NCI-H2171 (cell line): Measurements from ENCODE around the gene EPB41L4B.
"Not testable (repeated sequence)": the region's sequence is repeated elsewhere in the genome, so short reads cannot be mapped to it uniquely, and the experiment has no call there.

Experiments
- DNase-seq: peaks from one replicate; lab custom pipeline; 2025; lab: John Stamatoyannopoulos, UW

Gene EPB41L4B

DNA sequence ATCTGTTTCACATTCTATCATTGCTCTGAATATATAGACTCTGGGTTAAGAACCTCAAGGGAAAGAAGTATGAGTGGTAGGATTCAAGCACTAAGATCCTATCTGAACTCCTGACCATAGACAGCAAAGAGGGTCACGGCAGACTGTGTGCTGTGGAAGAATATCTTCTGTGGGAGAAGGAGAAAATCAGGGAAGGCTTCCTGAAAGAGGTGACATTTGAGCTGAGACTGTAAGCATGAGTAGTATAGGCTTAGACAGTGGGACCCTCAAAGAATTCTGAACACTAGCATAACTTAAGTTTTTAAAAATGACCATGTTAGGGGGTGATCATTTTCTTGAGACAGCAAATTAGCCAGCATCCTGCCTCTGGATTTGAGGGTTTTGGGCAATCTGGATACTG is 157.7 kb downstream of the EPB41L4B start:
- DNase-seq = no peak

DNA sequence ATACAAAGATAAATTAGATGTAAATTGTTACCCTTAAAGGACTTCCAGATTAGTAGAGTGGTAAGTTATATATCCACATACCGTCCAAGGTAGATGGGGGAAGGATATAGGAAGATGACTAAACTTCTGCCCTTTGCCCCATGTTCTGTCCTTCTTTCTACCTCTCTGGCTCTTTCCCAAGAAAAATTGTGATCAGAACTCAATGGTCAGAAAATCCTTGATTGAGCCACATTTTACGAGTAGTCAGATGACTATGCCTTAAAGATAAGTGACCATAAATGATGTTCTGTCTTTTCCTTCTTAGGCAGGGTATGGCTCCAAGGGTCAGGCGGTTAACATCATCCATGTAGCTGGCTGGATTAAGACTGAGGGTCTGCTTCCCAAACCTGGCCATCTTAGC is 158.2 kb downstream of the EPB41L4B start:
- DNase-seq = no peak

DNA sequence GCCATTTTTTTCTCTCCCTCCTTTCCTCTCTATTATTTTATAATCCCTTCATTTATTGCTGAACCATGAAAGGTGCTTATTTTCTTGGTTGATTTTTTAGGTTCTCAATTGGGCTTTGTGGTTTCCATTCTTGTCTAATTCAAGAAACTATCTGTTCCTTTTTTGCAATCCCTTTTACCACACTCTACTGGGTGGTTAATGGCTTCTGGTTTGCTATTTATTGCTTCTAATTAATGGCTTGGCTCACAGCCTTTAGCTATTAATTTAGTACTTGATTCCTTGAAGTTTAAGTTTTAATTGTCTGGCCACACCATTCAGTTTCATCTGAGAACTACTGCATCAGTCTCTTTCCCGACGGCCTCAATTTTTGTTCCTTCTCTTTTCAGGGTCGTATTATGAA is 159.4 kb downstream of the EPB41L4B start:
- no peak for DNase-seq

DNA sequence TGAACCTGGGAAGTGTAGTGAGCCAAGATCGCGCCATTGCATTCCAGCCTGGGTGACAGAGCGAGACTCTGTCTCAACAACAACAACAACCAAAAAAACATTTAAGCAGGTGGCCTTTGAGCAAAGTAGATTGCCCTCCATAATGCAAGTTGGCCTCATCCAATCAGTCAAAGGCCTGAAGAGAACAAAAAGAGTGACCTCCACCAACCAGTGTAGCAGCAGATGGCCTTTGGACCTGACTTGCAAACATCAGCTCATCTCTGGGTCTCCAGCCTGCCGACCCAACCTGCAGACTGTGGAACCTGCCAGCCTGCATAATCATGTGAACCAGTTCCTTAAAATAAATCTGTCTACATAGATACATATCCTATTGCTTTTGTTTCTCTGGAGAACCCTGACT is 161.3 kb downstream of the EPB41L4B start:
- no peak for DNase-seq

DNA sequence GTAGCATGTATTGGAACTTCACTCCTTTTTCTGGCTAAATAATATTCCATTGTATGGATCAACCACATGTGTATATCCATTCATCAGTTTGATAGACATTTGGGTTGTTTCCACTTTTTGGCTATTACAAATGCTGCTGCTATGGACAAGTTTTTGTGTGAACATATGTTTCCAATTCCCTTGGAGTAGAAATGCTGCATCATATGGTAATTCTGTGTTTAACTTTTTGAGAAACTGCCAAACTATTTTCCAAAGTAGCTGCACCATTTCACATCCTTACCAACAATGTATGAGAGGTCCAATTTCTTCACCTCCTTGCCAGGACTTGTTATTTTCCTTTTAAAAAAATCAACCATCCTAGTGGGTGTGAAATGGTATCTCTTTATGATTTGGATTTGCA is 162.2 kb downstream of the EPB41L4B start:
- no peak for DNase-seq

DNA sequence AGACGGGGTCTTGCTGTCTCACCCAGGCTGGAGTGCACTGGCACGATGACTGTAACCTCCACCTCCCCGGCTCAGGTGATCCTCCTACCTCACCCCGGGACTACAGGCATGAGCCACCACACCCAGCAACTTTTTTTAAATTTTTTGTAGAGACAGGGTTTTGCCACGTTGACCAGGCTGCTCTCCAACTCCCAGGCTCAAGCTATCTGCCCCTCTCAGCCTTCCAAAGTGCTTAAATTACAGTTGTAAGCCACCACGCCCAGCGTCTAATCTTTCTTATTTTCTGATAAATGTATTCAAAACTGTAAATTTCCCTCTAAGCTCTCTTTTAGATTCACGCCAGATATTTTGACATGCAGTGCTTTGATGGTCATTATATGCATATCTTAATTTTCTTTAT is 164.2 kb downstream of the EPB41L4B start:
- DNase-seq = no peak

DNA sequence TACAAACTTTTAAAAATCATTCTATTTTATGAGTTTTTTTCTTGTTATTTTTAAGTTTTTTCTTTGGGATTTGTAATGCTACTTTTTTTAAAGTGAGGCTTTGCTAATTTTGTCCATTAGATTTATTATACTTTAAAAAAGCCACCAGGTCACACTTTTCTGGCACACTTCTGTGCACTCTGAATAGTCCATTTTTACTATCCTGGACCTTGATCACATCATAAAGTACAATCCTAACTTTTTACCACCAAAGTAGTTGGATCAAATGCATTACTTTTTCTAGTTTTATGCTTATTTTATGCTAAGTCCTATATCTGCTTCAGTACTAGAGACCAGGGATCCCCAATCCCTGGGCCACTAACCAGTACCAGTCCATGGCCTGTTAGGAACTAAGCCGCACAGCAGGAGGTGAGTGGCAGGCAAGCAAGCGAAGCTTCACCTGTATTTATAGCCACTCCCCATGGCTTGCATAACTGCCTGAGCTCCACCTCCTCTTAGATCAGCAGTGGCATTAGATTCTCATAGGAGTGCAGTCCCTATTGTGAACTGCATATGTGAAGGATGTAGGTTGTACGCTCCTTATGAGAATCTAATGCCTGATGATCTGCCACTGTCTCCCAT is 169.8 kb downstream of the EPB41L4B start:
- DNase-seq = no peak

DNA sequence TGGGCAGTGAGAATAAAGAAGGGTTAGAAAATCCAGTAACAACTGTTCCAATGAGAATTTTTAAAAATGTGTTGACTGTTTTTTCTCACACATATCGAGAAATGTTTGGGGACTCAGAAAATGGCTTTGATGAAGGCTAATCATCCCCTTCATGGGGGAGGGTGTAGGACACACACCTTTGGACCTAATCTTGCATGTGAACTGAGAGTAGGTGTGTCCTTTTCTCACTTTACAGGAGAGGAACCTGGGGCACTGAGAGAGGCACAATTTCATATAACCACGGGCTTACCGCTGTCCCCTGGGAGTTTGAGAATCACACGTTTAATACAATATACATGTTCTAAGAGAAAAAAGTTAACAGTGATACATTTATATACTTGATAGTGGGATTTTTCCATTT is 171.1 kb downstream of the EPB41L4B start:
- DNase-seq = no peak

DNA sequence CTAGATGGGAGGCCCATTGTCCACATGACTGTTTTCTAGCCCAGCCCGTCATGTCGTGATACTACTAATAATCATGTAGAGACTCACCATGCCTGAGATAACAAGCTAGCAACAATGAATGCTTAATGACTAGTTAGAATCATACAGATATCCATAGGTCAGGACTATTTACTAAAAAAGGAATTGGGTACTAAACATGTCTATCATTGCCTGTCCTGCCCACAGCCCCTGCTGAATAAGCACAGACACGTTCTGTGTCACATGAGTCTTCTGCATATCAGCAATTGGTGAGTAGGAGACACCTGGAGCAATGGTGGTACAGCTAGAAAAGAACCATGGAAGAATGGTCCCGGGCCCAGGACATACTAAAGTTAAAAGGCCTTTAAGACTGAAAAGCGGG is 171.8 kb downstream of the EPB41L4B start:
- DNase-seq = no peak

DNA sequence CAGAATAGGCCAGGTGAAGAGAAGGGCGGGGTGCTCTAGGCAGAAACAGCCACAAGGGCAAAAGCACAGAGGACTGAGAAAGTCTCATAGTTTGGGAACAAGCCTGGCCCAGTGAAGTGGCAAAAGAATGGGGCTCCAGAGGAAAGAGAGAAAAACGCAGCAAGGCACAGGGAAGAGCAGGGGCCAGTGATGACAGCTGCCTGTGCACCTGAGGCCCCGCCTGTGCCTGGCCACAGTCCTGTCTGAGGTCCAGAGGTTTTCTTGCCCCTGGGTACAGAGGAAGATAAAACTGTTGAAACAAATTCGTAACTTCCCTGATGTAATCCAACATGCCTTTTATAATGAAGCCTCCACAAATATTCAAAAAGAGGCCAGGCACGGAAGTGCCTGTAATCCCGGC is 175.8 kb downstream of the EPB41L4B start:
- no peak for DNase-seq

DNA sequence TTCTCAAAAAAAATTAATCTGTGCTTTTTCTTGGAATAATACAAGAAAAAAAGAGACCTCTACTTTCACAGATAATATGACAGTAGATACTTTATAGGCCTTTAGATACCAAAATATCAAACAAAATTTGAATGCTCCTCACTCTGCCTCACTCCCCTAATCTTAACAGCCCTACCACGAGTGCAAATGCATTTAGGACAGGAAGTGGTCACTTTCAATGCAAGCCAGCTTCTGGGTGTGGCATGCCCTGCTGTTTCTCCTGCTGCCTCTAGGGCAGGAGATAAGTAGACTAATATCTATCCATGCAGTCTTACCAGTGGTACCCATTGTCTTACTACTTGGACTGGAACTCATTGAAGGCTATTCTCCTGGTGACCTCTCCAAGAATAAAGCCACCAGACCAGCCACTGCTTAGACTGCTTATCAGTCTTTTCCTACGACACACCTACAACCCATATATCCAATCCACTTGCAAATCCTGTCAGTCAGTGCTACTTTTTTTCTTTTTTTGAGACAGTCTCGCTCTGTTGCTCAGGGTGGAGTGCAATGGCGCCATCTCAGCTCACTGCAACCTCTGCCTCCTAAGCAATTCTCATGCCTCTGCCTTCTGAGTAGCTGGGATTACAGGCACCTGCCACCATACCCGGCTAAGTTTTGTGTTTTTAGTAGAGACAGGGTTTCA is 176.8 kb downstream of the EPB41L4B start:
- DNase-seq = no peak

DNA sequence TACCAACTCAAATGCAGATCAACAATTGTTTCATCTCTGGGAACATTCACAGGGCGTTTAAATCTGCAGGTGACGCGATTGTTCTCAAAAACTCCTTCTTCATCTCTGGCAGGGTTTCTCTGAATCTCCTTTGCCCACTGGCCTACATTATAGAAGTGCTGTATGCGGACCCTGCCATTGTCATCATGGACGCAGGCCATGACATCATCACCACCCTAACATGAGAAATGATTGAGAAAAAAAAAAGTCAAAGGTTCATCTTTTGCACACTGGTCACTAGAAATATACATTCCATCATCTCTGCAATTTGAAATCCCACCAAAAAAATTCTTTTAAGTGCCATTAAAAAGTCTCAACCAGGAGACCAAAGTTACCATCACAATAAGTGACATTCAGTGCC is 179.5 kb downstream of the EPB41L4B start:
- DNase-seq = no peak

DNA sequence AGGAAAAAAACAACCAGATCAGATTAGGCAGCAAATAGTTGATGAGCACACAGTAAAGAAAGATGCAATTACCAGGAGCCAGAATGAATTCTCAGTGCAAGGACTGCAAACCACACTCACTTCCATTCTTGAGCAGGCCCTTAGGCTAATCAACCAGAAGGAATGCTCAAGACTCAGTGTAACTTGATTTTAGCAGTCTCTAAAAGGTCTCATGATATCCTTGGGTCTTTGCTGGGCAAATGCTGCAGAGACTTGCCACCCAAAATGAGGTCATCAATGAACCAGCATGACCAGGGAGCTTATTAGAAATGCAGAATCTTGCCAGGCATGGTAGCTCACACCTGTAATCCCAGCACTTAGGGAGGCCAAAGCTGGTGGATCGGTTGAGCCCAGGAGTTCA is 181.0 kb downstream of the EPB41L4B start:
- no peak for DNase-seq

DNA sequence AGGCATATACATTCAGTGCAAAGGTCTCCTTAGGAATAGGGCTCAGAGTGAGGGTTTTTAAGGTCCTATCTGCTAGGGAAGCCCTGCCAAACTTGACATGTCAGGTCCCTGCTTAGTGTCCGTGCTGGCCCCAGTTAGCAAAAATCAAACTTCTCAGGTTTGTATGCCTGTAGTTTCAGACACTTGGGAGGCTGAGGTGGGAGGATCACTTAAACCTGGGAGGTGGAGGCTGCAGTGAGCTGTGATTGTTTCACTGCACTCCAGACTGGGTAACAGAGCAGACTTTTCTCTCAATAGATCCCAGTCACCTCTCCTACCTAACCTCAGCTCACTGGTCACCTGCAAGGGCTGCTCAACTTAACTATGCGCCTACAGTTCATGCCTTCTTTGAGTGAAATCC is 182.4 kb downstream of the EPB41L4B start:
- DNase-seq = no peak

DNA sequence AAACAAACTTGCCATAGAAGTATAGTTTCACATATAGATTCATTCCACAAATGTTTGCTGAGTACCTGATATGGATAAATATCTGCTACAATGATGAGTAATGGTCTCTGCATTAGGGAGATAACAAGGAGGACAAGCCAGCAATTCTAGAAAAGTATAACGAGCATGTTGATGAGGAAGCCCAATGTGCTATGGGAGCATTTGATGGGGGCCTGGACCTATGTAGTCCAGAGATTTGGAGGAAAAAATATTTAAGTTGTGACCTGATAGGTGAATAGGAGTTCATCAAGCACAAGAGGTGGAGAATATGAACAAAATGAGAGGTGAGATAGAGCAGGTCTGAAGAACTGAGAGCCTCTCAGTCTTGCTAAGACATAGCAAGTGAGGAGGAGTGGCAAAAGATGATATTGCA is 186.7 kb downstream of the EPB41L4B start:
- no peak for DNase-seq

DNA sequence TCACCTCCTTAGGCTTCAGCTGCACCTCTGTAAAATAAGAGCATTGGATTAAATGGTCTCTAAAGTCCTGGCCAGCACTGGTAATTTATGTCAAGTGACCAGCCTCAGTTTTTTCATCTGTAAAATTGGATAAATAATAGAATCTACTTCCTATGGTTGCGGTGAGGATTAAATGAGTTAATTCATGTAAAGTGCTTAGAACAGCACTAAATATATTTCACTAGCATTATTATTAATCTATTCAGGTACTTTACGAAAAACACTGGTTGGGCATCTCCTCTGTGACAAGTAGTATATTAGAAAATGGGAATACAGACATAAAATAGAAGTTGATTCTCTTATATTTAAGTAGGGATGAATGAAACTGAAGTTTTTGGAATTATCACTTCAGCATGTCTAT is 187.3 kb downstream of the EPB41L4B start:
- no peak for DNase-seq

DNA sequence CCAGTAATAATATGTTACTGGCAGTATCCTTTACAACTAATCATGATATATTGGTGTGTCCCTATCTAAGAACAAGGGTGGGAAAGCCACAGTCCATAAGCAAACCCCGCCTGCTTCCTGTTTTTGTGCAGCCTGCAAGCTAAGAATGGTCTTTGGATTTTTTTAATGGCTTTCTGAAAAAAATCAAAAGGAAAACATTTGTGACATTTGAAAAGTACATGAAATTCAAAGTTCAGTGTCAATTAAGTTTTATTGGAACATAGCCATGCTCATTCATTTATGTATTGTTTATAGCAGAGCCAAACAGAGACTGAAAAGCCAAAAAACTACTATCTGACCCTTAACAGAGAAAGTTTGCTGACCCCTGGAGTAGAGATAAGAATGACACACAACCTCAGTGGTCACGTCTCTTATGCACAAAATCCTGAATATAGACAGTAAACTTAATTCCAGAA is 188.3 kb downstream of the EPB41L4B start:
- no peak for DNase-seq

DNA sequence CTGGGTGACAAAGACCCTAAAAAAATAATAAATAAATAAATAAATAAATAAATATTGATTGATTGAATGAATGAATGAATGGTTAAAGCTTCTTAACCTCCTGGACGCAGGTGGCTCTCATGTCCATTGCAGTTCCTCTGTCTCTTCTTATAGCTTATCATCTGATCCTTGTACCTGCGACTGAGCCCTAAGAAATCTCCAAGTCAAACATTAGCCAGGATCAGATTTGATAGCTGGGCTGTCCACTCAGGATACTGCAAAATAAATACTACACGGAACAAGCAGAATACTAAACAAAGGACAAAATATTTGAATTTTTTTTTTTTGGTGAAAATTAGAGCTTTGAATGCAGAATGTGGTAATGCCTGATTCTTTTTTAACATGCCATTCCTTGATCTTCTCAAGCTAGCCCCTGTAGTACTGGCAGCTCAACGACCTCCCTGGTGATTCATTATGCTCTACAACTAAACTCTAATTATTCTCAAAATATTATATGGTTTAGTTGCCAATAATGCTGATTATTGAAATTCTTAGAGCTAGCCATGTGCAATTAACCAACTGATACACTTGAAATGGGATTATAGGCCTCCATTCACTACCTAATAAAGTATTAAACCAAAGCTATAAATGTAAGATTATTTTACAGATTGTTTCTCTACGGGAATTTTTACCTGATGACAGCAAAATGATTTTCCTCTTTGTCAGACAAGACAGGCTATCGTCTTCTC is 191.2 kb downstream of the EPB41L4B start:
- DNase-seq = no peak

DNA sequence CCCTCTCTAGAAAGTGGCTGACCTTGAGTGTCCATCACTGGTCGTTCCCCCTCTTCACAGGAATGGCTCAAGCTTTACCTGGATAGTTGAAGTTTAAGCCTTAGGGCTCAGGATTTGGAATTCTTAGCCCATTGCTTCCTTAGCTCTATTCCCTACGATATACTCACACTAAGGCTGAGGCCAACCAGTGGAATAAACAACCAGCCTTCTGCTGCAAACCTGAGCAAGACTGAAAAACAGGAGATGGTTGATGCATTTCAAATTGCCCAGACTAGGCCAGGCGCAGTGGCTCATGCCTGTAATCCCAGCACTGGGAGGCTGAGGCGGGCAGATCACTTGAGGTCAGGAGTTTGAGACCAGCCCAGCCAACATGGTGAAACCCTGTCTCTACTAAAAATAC is 194.2 kb downstream of the EPB41L4B start:
- DNase-seq = not testable (repeated sequence)

DNA sequence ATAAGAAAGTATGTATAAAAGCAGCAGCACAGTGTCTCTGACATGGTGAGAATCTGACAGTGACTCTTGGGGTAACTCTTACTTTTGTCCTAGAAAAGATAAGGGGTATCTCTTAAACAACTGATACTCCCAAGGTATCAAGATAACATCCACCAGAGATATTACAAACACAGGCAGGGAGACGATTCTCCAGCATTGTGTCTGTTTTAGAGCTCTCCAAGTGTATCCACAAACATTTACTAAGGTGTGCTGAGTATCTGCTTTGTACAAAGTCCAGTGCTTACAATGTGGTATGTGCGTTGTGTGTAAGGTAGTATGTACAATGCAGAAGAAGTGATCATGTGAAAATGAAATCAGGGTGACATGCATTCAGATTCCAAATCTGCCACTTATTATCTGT is 196.7 kb downstream of the EPB41L4B start:
- DNase-seq = no peak

DNA sequence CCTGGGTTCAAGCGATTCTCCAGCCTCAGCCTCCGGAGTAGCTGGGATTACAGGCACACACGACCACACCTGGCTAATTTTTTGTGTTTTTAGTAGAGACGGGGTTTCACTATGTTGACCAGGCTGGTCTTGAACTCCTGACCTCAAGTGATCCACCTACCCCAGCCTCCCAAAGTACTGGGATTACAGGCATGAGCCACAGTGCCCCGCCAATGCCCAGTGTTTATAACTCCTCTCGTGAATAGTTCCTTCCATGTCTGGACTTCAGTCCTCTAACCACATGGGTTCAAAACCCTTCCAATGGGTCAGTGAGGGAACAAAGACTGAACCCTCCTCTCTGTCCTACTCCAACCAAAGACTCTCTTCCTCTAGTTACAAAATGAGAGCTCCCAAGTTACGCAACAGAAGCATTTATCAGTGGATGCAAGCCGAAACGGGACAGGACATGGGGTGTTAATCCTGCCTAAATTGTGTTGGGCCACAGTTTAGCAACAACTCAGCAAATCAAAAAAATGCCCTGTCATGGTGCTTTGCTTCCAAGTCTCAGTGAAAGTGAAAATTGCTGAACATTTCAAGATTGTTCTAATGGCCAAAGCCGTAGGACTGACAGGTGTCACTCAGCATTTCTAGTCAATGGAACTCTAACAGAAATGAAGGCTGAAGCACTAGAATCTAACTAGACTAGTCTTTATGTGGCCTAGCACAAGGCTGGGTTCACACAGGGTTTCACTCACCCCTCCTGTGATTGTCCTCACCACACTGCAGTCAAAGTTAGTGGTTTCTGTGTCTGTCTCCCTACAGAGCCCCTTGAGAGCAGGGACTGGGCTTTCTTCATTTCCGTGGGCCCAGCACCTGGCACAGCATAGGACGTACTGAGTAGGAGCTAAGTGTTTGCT is 197.9 kb downstream of the EPB41L4B start:
- no peak for DNase-seq
